ENCODE measurements around the gene EREG. TPM values are rescaled to one million over a fixed set of nuclear protein-coding genes. Genes with fewer than 3 reads are reported as not detected.

The EREG gene
- total RNA-seq, 4 donors from 2014 or later, result 9.4 to 63.8 (median 31.6) TPM

DNA sequence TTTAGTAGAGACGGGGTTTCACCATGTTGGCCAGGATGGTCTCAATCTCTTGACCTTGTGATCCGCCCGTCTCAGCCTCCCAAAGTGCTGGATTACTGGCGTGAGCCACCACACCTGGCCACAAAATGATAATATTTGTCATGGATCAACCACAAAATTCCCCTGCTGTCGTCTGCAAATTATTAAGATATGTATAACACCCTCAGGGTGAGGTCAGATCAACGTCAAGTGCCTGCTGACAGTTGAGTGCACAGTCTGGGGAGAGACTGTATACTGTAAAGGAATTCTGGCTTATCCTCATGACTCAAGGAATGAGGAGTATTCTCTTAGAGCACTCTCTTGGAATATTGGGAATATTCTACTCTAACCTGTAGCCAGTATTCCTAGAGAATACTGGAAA is 45.5 kb upstream of the EREG start:
- DNase-seq (ENCODE audit: low spot score in 2 of 2), result no peak
- Histone ChIP-seq H3K27ac (no peak overlapping the region), H3K4me3 (no peak overlapping the region), H3K36me3 (no peaks in the 10 kb centered on the region), H3K27me3 (no peaks in the 10 kb centered on the region), H3K4me1 (peaks cover 5% of the 10 kb centered on the region), H3K9me3 (no peaks in the 10 kb centered on the region)
- 78% methylated on average over 6 of the region's 6 CpGs for WGBS
- TF ChIP-seq POLR2A (IDR thresholded peaks at IDR 0.05) (no peak), POLR2AphosphoS5 (IDR thresholded peaks at IDR 0.05) (no peak), EP300 (IDR thresholded peaks at IDR 0.05) (no peak)
- TF ChIP-seq, protein P1, sequence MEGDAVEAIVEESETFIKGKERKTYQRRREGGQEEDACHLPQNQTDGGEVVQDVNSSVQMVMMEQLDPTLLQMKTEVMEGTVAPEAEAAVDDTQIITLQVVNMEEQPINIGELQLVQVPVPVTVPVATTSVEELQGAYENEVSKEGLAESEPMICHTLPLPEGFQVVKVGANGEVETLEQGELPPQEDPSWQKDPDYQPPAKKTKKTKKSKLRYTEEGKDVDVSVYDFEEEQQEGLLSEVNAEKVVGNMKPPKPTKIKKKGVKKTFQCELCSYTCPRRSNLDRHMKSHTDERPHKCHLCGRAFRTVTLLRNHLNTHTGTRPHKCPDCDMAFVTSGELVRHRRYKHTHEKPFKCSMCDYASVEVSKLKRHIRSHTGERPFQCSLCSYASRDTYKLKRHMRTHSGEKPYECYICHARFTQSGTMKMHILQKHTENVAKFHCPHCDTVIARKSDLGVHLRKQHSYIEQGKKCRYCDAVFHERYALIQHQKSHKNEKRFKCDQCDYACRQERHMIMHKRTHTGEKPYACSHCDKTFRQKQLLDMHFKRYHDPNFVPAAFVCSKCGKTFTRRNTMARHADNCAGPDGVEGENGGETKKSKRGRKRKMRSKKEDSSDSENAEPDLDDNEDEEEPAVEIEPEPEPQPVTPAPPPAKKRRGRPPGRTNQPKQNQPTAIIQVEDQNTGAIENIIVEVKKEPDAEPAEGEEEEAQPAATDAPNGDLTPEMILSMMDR (IDR thresholded peaks at IDR 0.05), result no peak

DNA sequence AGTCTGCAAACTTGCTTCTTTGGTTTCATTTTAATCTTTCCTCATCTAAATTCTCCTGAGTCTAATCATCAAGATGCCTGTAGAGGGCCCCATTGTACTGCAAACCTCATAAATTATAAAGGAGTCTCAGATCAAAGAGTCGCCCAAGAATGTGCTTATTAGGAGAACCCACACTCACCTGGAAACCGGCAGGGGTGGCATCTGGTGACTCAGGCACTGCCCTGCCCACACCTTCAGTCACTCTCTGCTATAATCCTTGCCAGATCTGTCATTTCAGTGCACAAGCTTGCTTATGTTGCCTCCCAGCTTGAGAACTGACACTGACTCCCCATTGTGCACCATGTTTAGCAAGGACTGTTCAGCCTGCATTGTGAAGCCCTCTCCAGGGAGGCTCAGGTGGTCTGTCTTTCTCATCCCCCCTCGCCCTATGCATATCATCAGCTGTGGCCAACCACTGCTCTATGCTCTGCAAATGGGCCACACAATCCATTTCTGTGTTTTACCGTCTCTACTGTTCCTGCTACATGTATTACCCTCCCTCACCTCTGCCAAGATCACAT is 44.3 kb upstream of the EREG start:
- 40% methylated on average over 4 of the region's 4 CpGs for WGBS
- H3K27ac ChIP-seq, result no peak overlapping the region
- no peak for DNase-seq (ENCODE audit: low spot score in 2 of 2)
- H3K36me3 ChIP-seq, result no peaks in the 10 kb centered on the region
- TF ChIP-seq EP300 (IDR thresholded peaks at IDR 0.05) (no peak), POLR2AphosphoS5 (IDR thresholded peaks at IDR 0.05) (no peak)
- TF ChIP-seq, protein P1 (IDR thresholded peaks at IDR 0.05), result peak; percentile 20 to 31
- H3K27me3 ChIP-seq, result no peaks in the 10 kb centered on the region
- peaks cover 5% of the 10 kb centered on the region for H3K4me1 ChIP-seq
- no peaks in the 10 kb centered on the region for H3K9me3 ChIP-seq
- H3K4me3 ChIP-seq, result no peak overlapping the region

DNA sequence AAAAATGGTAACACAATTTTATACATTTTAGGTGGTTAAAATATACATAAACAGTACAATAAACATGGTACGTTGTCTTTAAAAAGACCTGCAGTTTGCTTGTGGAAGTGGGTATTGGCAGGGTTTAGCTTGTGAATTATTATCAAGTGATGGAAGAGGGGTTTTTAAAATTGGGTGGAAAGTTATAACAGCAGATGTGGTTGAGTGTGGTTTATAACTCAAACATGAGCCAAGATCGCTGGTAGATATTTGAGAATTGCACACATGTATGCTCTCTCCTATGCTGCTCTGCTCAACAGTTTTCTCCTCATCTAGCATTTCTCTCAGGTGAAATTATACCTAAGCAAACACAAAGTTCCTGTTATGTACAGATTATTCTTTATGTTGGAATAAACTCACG is 42.6 kb upstream of the EREG start:
- WGBS, result 70% methylated on average over 3 of the region's 3 CpGs
- no peak for DNase-seq (ENCODE audit: low spot score in 2 of 2)
- no peak overlapping the region for H3K27ac ChIP-seq
- peaks cover 5% of the 10 kb centered on the region for H3K4me1 ChIP-seq
- no peaks in the 10 kb centered on the region for H3K36me3 ChIP-seq
- no peaks in the 10 kb centered on the region for H3K27me3 ChIP-seq
- no peak for TF ChIP-seq EP300 (IDR thresholded peaks at IDR 0.05)
- TF ChIP-seq, protein P1 (IDR thresholded peaks at IDR 0.05), result no peak
- TF ChIP-seq POLR2A (IDR thresholded peaks at IDR 0.05), result no peak
- no peak for TF ChIP-seq POLR2AphosphoS5 (IDR thresholded peaks at IDR 0.05)
- H3K9me3 ChIP-seq, result no peaks in the 10 kb centered on the region
- no peak overlapping the region for H3K4me3 ChIP-seq

DNA sequence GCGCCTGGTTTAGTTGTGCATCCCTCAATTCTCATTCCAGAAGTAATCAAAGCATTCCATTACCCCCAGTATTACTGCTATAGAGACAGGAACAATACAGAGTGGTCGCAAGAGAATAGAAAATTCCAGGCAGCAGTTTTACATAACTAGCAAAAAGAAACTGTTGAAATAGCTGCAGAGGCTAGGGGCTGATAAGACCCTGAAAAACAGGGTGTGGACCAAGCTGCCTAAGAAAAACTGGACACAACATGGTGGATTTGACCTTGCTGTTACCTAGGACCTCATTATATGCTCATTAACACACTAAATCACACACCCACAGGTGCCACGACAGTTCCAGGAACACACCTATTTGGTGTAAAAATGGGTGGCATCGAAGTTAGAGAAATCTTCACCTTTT is 41.3 kb upstream of the EREG start:
- H3K4me3 ChIP-seq, result no peak overlapping the region
- no peak for DNase-seq (ENCODE audit: low spot score in 2 of 2)
- no peaks in the 10 kb centered on the region for H3K36me3 ChIP-seq
- TF ChIP-seq POLR2AphosphoS5 (IDR thresholded peaks at IDR 0.05), result no peak
- no peaks in the 10 kb centered on the region for H3K9me3 ChIP-seq
- WGBS, result 86% methylated on average over 4 of the region's 4 CpGs
- no peaks in the 10 kb centered on the region for H3K27me3 ChIP-seq
- H3K27ac ChIP-seq, result no peak overlapping the region
- peaks cover 5% of the 10 kb centered on the region for H3K4me1 ChIP-seq

DNA sequence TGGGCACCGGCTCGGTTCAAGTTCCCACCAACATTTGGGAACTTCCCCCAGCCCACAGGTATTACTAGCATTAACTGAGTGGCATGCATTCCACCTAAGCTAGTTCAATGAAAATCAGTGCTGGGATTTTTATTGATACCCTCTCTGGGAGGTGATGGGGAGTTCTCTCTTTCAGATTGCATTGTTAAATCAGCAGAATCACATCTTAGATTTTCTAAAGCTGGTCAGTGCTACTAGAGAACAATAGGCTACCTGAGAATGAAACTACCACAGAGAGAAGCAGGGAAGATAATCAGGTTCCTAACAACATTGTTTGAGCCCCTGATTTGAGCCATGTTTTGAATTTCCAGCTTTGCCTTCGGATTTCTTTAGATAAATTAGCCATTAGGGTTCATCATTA is 40.7 kb upstream of the EREG start:
- H3K27me3 ChIP-seq, result no peaks in the 10 kb centered on the region
- DNase-seq (ENCODE audit: low spot score in 2 of 2), result no peak
- no peaks in the 10 kb centered on the region for H3K36me3 ChIP-seq
- WGBS, result 77% methylated on average over 3 of the region's 3 CpGs
- H3K4me3 ChIP-seq, result no peak overlapping the region
- TF ChIP-seq POLR2A (IDR thresholded peaks at IDR 0.05) (no peak), POLR2AphosphoS5 (IDR thresholded peaks at IDR 0.05) (no peak), EP300 (IDR thresholded peaks at IDR 0.05) (no peak)
- TF ChIP-seq, protein P1 (IDR thresholded peaks at IDR 0.05), result no peak
- no peak overlapping the region for H3K27ac ChIP-seq
- H3K9me3 ChIP-seq, result no peaks in the 10 kb centered on the region
- peaks cover 5% of the 10 kb centered on the region for H3K4me1 ChIP-seq

DNA sequence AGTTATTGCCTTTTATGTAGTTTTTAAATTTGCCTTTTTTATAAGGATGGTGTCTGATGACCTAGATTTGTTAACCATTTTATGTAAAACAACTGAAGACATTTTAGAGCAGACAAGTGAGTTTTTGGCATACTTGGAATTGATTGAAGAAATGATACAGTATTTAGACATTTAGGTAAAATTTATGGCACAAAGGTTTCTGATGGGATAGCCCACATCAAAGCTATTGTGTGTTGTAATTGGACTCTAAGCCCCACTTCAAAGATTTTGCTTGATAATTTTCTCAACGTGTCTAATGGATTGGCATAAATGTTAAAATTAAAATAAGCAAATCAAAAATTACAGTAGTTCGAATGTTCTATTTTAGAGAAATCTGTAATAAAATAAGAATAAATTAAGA is 39.1 kb upstream of the EREG start:
- Histone ChIP-seq H3K4me3 (no peak overlapping the region), H3K9me3 (no peaks in the 10 kb centered on the region), H3K4me1 (peaks cover 1% of the 10 kb centered on the region), H3K27ac (no peak overlapping the region), H3K36me3 (no peaks in the 10 kb centered on the region), H3K27me3 (no peaks in the 10 kb centered on the region)
- 74% methylated on average over 2 of the region's 2 CpGs for WGBS
- DNase-seq (ENCODE audit: low spot score in 2 of 2), result no peak
- TF ChIP-seq, protein P1 (IDR thresholded peaks at IDR 0.05), result no peak
- TF ChIP-seq POLR2AphosphoS5 (IDR thresholded peaks at IDR 0.05) (no peak), EP300 (IDR thresholded peaks at IDR 0.05) (no peak), POLR2A (IDR thresholded peaks at IDR 0.05) (no peak)

Measured in suprapubic skin (tissue), 4 donors.